ENCODE results near the gene PKDCC.
A peak's percentile ranks its signal among the peaks of the same experiment; 100 is the strongest.
"Not testable (repeated sequence)": the region's sequence is repeated elsewhere in the genome, so short reads cannot be mapped to it uniquely, and the experiment has no call there.

Gene PKDCC

DNA sequence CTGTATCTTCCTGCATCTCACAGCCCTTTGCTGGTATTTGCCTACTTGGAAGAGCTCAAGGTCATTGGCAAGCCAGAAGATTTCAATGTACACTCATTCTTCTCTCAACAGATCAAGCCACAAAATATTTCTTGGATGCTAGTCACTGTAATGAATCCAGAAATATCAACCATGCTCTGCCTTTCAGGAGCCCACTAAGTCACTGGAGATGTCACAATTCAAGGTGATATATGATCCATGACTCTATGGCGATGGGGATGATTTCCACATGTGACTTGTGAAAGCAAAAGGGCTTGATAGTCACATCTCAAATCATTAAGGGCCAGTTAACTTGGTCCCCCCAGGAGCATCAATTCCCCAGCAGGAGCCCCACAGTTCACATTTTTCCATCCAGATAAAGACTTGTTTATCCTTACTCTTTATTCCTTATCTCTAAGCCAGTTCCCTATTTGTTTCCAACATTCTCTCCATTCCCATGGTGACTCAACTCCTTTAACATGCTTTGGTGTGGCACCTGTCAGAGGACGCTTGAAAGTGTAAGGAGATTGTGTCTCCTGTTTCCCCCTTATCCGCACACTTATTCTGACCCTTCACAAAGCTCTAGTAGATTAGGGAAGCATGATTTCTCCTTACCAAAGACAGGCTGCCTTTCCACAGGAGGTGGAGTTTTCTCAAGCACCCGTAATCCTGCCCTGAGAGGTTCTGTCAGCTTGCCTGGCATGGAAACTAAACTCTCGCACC, 15.8 kb downstream of the PKDCC start:
- DNase-seq (ENCODE audit: low spot score): peak; percentile 42

DNA sequence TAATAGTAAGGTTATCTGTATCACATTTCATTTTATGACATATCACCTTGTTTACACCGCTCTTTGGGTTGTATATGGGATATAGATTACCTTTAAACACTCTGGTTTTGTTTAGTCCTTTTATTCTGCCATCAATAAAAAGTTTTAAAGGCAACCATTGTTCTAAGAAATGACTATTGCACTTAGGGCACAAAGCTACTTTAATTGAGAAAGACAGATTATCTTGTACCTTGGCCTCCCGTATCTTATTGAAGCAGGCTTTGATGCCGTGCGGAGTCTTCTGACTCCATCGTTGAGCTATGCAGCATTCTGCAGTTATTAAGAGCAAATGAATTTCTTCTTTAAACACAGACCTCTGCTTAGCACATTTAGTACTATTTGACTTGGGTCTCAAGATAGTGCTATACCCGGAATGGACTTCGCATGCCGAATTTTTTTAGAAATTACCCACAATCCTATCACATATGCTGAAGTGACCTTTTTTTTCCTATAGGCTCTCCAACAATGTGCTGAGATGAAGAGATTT, 16.7 kb downstream of the PKDCC start:
- DNase-seq (ENCODE audit: low spot score): peak; percentile 55

- DNase-seq (ENCODE audit: low spot score): not testable (repeated sequence)
These were observed 17.9 kb downstream of the PKDCC start for GRCh38 chr2:42065753-42066152.

DNA sequence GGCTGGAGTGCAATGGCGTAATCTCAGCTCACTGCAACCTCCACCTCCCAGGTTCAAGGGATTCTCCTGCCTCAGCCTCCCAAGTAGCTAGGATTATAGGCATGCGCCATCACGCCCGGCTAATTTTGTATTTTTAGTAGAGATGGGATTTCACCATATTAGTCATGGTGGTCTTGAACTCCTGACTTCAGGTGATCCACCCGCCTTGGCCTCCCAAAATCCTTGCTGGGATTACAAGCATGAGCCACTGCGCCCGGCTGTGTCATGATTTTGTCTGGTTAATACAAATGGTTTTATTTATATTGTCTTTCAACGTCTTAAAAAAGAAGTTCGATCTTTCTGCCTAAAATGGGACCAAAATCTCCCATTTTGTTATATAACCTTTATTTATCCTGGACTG, 19.2 kb downstream of the PKDCC start:
- not testable (repeated sequence) for DNase-seq (ENCODE audit: low spot score)

DNA sequence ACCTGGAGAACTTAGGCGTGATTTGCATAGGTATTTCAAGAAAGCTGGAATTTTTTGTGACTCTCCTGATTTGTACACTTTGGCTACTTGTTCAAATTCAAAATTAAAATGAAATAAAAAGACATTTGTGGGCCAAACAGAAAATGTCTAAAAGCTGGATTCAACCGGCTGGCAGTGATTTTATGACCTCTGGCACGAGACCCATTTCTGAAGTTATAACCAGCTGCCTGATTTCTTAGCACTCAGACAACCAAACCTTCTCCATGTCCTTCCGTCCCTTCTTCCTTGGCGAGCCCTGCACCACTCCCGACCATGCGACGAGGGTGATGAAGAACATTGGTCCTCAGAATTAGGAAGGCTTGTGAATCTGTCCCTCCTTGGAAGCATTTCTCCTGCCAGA, 19.7 kb downstream of the PKDCC start:
- DNase-seq (ENCODE audit: low spot score): no peak

DNA sequence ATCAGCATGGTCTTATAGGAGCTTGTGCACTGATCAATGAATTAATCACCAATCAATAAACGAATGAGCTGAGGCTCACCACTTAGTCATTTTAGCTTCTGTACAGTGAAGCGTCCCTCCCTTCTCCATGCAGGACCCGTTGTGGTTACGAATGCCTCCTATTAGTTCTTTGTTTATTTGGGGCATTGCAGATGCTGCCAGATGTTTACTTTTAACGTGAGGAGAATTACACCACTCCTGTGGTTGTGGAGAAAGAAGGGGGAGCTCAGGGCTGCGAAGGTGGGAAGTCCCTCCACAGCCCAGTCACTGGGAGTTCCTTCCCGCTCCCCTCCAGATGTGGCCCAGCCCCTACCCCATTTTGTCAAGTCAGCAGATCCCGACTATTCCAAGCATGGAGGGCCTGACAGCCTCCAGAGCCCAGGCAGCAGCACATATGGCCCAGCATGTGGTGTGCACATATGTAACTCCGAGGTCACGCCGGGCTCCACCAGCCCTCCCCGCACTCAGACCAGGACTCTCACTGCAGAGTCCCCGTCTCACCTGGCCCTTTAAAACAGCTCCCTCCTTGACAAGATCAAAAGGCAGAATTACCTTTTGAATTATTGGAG, 20.9 kb downstream of the PKDCC start:
- no peak for DNase-seq (ENCODE audit: low spot score)

DNA sequence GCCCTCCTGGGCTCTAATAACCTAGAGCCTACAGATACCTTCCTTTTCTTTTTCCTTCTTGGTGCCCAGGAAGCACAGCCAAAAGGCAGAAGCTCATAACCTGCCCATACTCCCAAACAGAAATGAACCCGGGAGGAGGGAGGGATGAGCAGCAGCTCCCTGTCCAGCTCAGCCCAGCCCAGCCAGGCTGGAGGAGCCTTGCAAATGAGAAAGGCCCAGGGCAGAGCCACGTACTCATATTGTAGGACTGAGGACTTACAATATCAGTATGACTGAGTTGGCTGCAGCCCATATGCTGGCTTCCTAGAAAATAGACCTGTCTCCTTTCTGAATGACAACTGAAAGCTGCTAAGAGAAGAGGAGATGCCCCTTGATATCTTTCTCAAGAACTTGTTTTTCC, 21.7 kb downstream of the PKDCC start:
- DNase-seq (ENCODE audit: low spot score): no peak

DNA sequence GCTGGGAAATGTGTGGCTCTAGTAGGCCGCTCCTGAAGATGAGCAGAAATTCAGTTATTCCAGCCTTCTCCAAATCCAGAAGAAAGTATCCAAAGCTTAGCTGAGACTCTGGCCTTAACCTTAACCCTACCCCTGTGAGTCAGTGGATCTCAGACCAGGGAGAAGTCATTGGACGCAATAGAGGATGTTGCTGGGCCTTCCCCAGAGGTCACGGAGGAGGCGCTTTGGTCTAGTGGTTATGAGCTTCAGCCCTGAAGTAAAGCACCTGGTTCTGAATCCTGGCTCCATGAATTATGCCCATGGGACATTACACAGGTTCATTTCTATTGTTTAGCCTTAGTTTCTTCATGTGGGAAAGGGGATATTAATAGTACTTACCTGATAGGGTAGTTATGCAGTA, 24.0 kb downstream of the PKDCC start:
- DNase-seq (ENCODE audit: low spot score): no peak

- no peak for DNase-seq (ENCODE audit: low spot score)
These were observed 24.7 kb downstream of the PKDCC start for GRCh38 chr2:42072349-42073118.

- DNase-seq (ENCODE audit: low spot score): no peak
These were observed 26.1 kb downstream of the PKDCC start for GRCh38 chr2:42073739-42074503.

- no peak for DNase-seq (ENCODE audit: low spot score)
These were observed 26.8 kb downstream of the PKDCC start for GRCh38 chr2:42074661-42075060.

GRCh38 chr2:42076357-42077225, 28.8 kb downstream of the PKDCC start:
- DNase-seq (ENCODE audit: low spot score): peak; percentile 65

DNA sequence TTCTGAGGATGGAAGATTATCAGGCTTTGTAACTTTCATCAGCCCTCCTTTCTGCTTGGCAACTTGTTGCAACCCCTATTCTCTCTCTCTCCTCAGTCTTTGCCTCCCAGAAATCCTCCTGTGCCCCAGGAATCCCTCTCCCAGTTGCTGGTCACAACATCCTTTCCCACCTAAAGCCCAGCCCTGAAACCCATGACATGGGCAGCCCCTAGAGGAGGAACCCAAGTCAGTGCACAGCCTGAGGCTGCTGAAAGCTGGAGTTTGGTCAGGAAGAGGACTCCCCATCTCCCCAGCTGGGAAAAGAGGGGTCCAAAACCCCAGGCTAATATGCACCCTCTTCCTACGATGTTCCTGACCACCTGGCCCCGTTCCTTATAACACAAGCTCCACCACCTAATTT, 29.5 kb downstream of the PKDCC start:
- DNase-seq (ENCODE audit: low spot score): no peak

- DNase-seq (ENCODE audit: low spot score): no peak
These were observed 32.0 kb downstream of the PKDCC start for GRCh38 chr2:42079737-42080287.

DNA sequence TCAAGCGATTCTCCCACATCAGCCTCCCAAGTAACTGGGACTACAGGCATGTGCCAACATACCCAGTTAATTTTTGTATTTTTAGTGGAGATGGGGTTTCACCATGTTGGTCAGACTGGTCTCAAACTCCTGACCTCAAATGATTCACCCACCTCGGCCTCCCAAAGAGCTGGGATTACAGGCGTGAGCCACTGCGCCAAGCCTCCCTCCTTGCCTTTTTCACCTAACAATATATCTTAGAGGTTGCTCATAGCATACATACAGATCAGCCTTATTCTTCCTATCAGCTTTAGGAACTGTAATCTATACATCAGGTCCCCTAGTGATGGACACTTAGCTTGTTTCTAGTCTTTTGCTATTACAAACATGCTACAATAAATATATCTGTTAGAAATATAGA, 33.3 kb downstream of the PKDCC start:
- not testable (repeated sequence) for DNase-seq (ENCODE audit: low spot score)

DNA sequence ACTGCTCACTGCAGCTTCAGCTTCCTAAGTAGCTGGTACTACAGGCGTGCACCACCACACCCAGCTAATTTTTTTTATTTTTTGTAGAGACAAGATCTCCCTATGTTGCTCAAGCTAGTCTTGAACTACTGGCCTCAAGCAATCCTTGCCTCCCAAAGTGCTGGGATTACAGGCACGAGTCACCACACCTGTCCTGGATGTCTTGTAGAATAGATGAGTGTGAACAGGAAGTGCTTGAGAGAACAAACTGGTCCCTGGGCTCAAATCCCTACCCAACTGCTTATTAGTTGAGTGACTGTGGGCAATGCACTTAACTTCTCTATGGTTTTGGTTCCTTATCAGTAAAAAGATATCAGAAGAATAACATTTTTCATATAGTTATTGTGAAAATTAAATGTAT, 34.2 kb downstream of the PKDCC start:
- DNase-seq (ENCODE audit: low spot score): no peak

DNA sequence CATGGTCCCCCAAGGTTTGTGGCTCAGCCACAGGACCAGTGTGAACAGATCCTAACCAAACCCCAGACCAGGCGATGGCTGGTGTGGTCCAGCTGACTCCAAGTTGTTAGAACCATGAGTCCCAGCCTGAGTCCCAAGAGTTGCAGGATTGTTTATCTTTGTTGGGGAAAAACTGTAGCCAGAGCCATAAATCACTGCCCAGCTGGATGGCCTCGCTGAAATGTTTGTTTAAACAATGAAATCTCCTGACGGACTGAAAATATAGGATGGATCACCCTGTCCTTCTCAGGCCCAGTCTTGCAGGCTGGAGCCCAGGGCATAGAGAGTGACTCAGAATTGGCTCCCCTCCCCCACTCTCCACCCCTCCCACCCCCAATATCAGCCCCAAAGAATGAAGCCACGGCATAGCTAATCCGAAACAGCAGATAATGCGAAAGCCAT, 36.4 kb downstream of the PKDCC start:
- no peak for DNase-seq (ENCODE audit: low spot score)

DNA sequence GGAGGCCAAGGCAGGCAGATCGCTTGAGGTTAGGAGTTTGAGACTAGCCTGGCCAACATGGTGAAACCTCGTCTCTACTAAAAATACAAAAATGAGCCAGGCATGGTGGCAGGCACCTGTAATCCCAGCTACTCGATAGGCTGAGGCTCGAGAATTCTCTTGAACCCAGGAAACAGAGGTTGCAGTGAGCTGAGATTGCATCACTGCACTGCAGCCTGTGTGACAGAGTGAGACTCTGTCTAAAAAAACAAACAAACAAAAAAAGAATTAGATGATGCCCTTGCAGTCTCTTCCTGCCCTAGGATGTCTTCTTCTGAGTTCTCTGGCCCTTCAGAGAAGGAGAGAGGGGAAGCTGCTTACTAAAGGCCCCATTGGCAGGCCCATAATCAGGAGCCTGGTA, 37.2 kb downstream of the PKDCC start:
- not testable (repeated sequence) for DNase-seq (ENCODE audit: low spot score)

- no peak for DNase-seq (ENCODE audit: low spot score)
These were observed 38.1 kb downstream of the PKDCC start for GRCh38 chr2:42085706-42086487.

- DNase-seq (ENCODE audit: low spot score): peak; percentile 61
These were observed 38.7 kb downstream of the PKDCC start for GRCh38 chr2:42086500-42086953.
